ENCODE data around the gene TCEAL7.

TCEAL7 gene

DNA sequence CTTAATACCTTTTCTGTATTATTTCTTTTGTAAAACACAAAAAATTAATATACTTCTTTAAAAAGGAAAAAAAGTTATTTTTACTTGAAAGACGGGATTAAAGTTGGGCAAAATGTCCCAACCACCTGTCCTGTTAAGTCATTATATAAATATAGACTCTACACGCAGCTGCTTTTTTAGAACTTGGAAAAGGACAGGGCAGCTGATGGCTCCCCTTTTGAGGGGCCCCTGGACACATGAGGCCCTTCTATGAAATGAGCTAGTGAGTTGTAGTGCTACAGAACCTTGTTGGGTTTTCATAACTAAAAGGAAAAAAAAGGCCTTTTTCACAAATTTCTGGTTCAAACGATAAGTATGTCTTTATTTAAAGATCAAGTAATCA lies 18.6 kb upstream of the TCEAL7 start:
- Histone ChIP-seq H3K4me3 (ENCODE audit: low read depth, low read length) (no peak overlapping the region), H3K36me3 (replicated peaks) (no peaks in the 10 kb centered on the region), H3K27ac (no peak overlapping the region), H3K27me3 (replicated peaks) (peaks cover 2% of the 10 kb centered on the region)
- DNase-seq: no peak
- TF ChIP-seq, protein P1, sequence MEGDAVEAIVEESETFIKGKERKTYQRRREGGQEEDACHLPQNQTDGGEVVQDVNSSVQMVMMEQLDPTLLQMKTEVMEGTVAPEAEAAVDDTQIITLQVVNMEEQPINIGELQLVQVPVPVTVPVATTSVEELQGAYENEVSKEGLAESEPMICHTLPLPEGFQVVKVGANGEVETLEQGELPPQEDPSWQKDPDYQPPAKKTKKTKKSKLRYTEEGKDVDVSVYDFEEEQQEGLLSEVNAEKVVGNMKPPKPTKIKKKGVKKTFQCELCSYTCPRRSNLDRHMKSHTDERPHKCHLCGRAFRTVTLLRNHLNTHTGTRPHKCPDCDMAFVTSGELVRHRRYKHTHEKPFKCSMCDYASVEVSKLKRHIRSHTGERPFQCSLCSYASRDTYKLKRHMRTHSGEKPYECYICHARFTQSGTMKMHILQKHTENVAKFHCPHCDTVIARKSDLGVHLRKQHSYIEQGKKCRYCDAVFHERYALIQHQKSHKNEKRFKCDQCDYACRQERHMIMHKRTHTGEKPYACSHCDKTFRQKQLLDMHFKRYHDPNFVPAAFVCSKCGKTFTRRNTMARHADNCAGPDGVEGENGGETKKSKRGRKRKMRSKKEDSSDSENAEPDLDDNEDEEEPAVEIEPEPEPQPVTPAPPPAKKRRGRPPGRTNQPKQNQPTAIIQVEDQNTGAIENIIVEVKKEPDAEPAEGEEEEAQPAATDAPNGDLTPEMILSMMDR (IDR thresholded peaks at IDR 0.05; ENCODE audit: low read depth, low read length, missing control alignments): no peak
- in situ Hi-C loops (cut with HindIII; ENCODE audit: low pct_ligation_motif_present, low sequenced_read_pairs): no loop called here

DNA sequence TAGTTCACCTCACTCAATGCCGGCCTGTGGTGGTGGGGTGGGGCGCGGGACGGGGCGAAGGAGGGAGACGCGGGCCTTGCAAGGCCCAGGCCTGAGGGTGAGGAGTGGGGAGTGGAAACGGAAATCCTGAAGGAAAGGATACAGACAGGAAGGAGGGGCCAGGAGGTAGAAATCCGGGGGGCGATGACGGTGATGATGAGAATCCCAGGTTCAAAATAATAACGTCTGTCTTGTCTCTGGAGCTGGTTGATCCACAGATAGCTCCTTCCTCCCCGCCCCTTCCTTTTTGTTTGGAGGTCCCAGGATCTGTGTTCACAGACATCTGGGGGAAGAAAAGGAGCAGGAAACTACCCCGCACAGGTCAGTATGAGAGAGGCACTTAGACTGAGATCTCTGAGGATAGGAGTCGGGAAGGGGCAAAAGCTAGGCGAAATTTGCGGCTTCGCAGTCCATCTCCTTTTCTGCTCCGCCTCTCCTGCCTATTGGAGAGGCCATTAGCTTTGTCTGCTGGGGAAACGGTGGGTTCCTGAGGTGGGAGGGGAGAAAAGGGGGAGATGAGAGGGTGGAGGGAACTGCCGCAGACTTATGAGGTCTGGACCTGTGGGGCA lies 746 bp downstream of the TCEAL7 start:
- DNase-seq: no peak
- H3K27me3 ChIP-seq (replicated peaks): no peaks in the 10 kb centered on the region
- H3K27ac ChIP-seq: no peak overlapping the region
- in situ Hi-C loops (cut with HindIII; ENCODE audit: low pct_ligation_motif_present, low sequenced_read_pairs): no loop called here
- no peaks in the 10 kb centered on the region for H3K36me3 ChIP-seq (replicated peaks)
- TF ChIP-seq, protein P1 (IDR thresholded peaks at IDR 0.05; ENCODE audit: low read depth, low read length, missing control alignments): no peak
- peak overlapping the region; percentile 53 for H3K4me3 ChIP-seq (ENCODE audit: low read depth, low read length)

DNA sequence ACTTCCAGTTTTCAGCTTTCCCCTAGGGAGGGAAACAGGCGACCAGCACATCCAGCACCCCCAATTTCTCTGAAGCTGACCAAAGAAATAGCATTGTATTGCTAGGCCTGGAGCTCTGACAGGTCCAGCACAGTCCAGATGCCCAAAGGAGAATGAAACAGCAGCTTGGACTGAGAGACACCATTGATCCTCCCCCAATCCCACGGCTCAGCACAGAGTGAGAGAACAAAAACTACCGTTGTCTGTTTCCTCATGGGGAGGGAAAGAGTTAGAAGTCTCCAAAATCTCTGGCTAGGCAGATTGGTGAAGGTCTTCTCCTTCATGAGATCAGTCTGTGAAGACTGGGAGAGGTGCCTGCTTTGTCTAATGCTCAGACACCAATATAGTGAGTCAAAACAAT lies 8.6 kb downstream of the TCEAL7 start:
- no peak for DNase-seq
- H3K36me3 ChIP-seq (replicated peaks): no peaks in the 10 kb centered on the region
- no peak overlapping the region for H3K4me3 ChIP-seq (ENCODE audit: low read depth, low read length)
- in situ Hi-C loops (cut with HindIII; ENCODE audit: low pct_ligation_motif_present, low sequenced_read_pairs): no loop called here
- H3K27me3 ChIP-seq (replicated peaks): no peaks in the 10 kb centered on the region
- TF ChIP-seq, protein P1 (IDR thresholded peaks at IDR 0.05; ENCODE audit: low read depth, low read length, missing control alignments): no peak
- no peak overlapping the region for H3K27ac ChIP-seq

DNA sequence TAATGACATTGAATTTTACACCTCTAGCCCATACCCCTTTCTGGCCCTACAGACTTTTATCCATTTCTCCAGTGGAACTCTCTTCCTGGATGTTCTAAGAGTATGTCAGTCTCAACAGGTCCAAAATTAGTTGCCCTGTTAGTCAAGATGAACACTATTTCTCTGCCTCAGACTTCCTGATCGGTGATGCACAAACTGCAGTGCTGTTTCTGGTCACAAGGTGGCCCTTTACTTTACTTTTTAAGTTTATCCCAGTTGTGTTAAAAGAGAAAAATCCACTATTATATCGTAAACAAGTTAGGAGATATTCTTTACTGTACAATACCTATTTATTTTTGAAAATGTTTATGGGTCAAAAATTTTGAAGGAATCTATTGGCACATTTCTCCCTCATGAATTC lies 13.1 kb downstream of the TCEAL7 start:
- Histone ChIP-seq H3K27ac (no peak overlapping the region), H3K36me3 (replicated peaks) (no peaks in the 10 kb centered on the region), H3K27me3 (replicated peaks) (no peaks in the 10 kb centered on the region), H3K4me3 (ENCODE audit: low read depth, low read length) (no peak overlapping the region)
- DNase-seq: peak; percentile 42
- TF ChIP-seq, protein P1 (IDR thresholded peaks at IDR 0.05; ENCODE audit: low read depth, low read length, missing control alignments): peak; percentile 75
- in situ Hi-C loops (cut with HindIII; ENCODE audit: low pct_ligation_motif_present, low sequenced_read_pairs): no loop called here

DNA sequence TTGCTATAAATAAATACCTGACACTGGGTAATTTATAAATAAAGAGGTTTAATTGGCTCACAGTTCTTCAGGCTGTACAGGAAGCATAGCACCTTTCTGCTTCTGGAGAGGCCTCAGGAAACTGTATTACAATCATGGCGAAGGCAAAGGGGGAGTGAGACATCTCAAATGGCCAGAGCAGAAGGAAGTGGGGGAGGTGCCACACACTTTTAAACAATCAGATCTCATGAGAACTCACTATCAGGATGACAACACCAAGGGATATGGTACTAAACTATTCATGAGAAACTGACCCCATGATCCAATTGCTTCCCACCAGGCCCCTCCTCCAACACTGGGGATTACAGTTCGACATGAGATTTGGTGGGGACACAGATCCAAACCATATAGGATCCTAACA lies 14.6 kb downstream of the TCEAL7 start:
- TF ChIP-seq, protein P1 (IDR thresholded peaks at IDR 0.05; ENCODE audit: low read depth, low read length, missing control alignments): no peak

More for the DNA sequence above, 14.6 kb downstream of the TCEAL7 start:
- H3K4me3 ChIP-seq (ENCODE audit: low read depth, low read length): no peak overlapping the region
- DNase-seq: no peak
- no peaks in the 10 kb centered on the region for H3K36me3 ChIP-seq (replicated peaks)
- no peaks in the 10 kb centered on the region for H3K27me3 ChIP-seq (replicated peaks)
- in situ Hi-C loops (cut with HindIII; ENCODE audit: low pct_ligation_motif_present, low sequenced_read_pairs): no loop called here
- H3K27ac ChIP-seq: no peak overlapping the region
